GM18519 (cell line): Measurements from ENCODE around the gene MYLK3.

Experiments
- ATAC-seq: cut with Tn5 transposase; IDR thresholded peaks from one replicate; pipeline ENCODE4 v1.9.1; 2021; ENCODE audit warnings: mild to moderate bottlenecking, moderate library complexity; ENCODE audit not compliant: unreplicated experiment, low FRiP score

The MYLK3 gene

GRCh38 chr16:46729326-46729995, 18.7 kb downstream of the MYLK3 start:
- ATAC-seq: no peak

GRCh38 chr16:46728806-46729205, 19.3 kb downstream of the MYLK3 start:
- no peak for ATAC-seq

- ATAC-seq: no peak
These were observed 20.5 kb downstream of the MYLK3 start for GRCh38 chr16:46727630-46728029.

GRCh38 chr16:46727184-46727583, 21.0 kb downstream of the MYLK3 start:
- no peak for ATAC-seq

DNA sequence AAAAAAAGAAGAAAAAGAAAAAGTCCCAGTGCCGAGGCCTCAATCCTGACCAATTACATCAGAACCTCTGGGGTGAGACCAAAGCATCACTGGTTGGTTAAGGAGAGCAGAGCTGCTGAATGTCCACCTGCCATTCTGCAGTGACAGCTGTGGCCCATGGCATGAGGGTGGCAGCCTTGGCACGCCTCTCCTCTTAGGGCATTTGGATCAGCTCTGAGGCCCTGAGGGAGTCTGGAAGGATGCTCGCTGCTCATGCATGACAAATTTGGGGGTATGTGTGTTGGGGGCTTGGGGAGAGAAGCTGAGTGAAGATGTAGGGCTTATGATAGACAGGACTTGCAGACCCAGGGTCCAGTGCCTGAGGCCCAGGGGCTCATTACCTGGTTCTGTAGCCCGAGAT, 26.3 kb downstream of the MYLK3 start:
- ATAC-seq: no peak

DNA sequence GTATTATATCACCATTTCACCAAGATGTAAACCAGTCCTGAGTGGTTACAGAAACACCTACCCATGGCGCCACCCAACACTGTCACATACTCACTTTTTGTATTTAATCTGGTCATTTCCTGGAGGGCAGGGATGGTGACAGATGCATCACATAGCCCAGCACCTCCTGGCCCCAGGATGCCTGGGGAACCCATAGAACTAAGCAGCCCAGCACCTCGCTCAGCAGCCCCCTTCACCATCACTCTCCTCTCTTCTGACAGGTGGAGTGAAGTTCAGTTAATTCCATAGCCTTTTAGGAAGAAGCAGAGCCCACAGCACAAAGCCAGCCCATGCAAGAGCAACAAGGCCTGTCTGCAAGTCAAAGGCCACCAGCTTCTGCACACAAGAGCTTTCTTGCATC, 27.5 kb downstream of the MYLK3 start:
- ATAC-seq: no peak

DNA sequence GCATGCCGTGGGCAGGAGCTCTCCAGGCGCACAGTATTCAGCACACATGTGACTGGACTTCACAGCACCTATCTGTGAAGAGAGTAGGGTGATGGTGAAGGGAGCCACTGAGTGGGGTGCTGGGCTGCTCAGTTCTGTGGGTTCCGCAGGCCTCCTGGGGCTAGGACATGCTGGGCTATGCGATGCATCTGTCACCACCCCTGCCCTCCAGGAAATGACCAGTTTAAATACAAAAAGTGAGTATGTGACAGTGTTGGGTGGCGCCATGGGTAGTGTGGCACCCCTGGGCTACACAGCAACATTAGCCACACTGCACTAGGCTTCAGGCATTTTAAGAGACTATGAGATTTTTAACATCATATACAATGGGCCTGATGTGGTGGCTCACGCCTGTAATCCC, 28.6 kb downstream of the MYLK3 start:
- no peak for ATAC-seq

DNA sequence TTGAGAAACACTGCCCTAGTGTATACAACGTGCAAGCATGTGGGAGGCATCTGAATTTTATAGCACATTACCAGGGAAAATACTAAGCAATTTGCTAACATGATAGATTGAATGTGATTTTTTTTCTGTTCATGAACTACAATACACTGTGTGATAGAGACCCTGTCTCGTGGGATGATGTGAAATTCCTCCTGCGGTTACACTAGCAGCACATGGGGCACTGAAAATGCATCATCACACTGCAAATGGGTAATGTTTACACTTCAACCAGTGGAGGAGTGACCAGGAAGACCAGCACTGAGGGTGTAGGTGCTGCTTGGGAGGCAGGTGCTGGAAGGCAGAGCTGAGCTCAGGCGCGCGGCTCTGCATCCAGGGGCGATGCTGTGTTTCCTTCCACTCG, 29.9 kb downstream of the MYLK3 start:
- ATAC-seq: no peak

GRCh38 chr16:46717692-46718091, 30.5 kb downstream of the MYLK3 start:
- ATAC-seq: no peak

DNA sequence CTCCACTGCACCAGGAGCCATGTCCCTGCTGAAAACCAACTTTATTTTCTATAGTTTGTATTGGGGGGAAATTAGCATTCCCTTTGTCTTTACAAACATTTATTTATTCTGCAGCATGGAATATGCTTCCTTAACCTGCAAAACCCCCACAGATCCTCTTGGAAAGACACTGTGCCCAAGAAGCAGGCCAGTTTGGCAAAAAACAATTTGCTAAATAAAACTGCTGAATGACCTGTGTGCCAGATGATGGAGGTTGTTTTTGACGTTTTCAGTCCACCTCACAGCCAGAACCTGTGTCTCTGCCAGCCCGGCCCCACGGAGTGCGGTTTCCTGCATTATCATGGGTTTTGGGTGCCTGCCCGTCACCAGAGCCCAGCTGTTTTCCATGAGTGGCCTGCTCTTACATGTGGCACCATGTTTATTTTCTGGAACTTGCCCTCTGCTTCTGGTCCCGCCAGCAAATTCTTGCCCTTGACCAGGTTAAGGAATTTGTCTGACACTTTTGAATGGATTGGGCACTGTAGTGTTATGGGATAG, 32.3 kb downstream of the MYLK3 start:
- no peak for ATAC-seq

GRCh38 chr16:46714797-46715591, 33.1 kb downstream of the MYLK3 start:
- no peak for ATAC-seq

DNA sequence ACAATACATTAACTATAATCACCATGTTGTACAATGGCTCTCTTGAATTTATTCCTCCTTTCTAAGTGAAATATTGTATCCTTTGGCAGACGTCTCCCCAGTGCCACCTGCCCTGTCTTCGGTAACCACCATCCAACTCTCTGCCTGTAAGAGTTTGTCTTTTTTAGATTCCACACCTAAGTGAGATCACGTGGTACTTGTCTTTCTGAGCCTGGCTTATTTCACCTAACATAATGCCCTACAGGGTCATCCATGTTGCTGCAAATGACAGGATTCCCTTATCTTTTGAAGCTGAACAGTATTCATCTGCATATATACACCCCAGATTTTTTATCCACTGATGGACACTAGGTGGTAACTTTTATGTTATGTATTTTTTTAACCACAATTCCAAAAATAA, 34.5 kb downstream of the MYLK3 start:
- no peak for ATAC-seq

DNA sequence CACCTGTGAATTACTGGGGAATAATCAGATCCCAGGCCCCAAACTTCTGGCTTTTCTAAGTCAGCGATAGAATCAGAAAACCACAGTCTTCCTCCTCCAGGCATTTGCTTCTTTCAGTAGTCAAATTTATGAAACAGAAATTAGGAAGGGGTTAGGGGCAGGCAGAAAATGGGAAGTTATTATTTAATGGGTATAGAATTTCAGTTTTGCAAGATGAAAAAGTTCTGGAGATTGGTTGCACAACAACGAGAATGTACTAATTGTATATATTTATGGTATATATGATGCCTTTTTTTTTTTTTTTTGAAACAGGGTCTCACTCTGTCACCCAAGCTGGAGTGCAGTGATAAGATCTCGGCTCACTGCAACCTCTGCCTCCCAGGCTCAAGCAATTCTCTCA, 35.2 kb downstream of the MYLK3 start:
- ATAC-seq: no peak

DNA sequence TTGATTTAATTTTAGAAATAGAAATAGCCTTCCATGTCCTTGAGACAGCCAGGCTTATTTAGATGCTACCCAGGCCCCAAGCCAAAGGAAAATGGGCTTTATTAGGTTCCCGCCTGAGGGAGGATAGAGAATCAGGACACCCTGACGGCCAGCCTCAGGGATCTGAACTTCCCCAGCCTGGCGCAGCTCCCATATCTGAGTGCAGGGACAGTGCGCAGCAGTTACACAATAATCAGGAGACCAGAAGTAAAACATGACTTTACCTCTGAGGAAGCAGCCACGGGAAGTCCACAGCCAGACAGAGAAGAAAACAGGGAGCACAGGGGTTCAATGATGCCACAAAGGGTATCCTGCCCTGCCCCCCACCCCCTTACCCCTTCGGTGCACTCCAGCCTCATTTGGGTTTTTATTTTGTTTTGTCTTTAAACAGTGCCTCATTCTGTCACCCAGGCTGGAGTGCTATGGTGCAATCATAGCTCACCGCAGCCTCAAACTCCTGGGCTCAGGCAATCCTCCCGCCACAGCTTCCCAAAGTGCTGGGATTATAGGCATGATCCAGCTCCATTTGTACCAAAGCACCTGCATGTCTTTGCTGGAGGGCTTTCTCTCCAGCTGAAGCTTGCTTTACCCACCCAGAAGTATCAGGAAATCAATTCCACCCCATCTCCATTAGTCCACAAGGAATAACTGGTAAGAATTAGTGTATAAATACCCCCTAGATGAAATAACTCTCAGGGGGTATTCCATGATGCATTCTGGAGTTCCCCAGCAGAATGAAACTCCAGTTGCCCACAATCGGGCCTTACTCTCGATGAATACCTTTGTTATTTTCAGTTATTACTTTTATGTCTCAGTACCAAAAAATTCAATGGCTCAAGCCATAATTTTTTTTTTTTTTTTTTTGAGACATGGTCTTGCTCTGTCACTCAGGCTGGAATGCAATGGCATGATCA, 36.8 kb downstream of the MYLK3 start:
- ATAC-seq: no peak

- ATAC-seq: no peak
These were observed 38.6 kb downstream of the MYLK3 start for GRCh38 chr16:46709469-46710005.

- no peak for ATAC-seq
These were observed 41.5 kb downstream of the MYLK3 start for GRCh38 chr16:46706642-46707041.

GRCh38 chr16:46702030-46702429, 46.1 kb downstream of the MYLK3 start:
- ATAC-seq: no peak

DNA sequence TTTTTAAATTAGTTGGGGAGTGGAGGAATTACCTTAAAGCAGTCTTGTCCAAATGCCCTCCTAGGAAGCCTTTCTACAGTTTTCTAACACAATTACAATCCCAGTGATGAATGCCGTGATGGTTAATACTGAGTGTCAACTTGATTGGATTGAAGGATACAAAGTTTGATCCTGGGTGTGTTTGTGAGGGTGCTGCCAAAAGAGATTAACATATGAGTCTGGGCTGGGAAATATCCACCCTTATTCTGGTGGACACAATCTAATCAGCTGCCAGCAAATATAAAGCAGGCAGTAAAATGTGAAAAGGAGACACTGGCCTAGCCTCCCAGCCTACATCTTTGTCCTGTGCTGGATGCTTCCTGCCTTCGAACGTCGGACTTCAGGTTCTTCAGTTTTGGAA, 46.5 kb downstream of the MYLK3 start:
- no peak for ATAC-seq

GRCh38 chr16:46700048-46700447, 48.1 kb downstream of the MYLK3 start:
- ATAC-seq: no peak

GRCh38 chr16:46696957-46697356, 51.2 kb downstream of the MYLK3 start:
- no peak for ATAC-seq

DNA sequence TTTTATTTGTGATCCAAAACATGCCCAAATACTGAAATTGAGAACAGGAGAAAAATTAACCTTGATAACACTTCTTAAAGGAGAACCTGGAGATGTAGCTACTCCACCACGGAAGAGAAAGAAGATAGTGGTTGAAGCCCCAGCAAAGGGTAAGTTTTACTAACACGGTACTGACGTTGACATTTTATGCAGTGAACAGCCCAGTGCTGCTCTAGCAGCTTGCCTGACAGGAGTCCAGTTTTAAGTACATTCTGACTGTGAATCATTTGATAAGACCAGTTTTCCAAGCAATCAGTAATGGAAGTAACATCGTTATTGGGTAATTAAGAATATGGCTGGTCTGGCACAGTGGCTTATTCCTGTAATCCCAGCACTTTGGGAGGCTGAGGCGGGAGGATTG, 52.2 kb downstream of the MYLK3 start:
- no peak for ATAC-seq
